CD4-positive, alpha-beta memory T cell (primary cell): Measurements from ENCODE around the gene TUBGCP2. TPM values are rescaled to one million over a fixed set of nuclear protein-coding genes. Genes with fewer than 3 reads are reported as not detected.
"Not testable (repeated sequence)": the region's sequence is repeated elsewhere in the genome, so short reads cannot be mapped to it uniquely, and the experiment has no call there.

Experiments
- CTCF ChIA-PET: fragments of 350-600 bp; sonication (Branson Sonifier 250); formaldehyde crosslinking; loops from one replicate; lab custom pipeline; 2021; ENCODE audit warnings: inconsistent platforms; ENCODE audit not compliant: partially characterized antibody; lab: Charles Lee
- POLR2A ChIA-PET: fragments of 350-600 bp; sonication (Branson Sonifier 250); formaldehyde crosslinking; loops from one replicate; lab custom pipeline; 2021; ENCODE audit not compliant: partially characterized antibody; lab: Charles Lee
- DNase-seq, 5 donors: peaks; one replicate each; pipeline versions ENCODE4 v3.0.0 to v3.0.0-alpha.2; 2020 to 2022; ENCODE audit warnings: mixed read lengths in 1 of 5
- H3K27ac ChIP-seq: one replicate; pipeline ENCODE4 v1.7.0; 2013; ENCODE audit warnings: low read depth, low read length
- H3K27me3 ChIP-seq: 2 replicates; pipeline ENCODE4 v1.7.0; 2013; ENCODE audit warnings: mild to moderate bottlenecking, low read length, moderate library complexity; ENCODE audit not compliant: insufficient read depth
- H3K36me3 ChIP-seq: 2 replicates; pipeline ENCODE4 v1.7.0; 2013; ENCODE audit warnings: mild to moderate bottlenecking, low read length, moderate library complexity; ENCODE audit not compliant: insufficient read depth
- H3K4me1 ChIP-seq: 2 replicates; pipeline ENCODE4 v1.7.0; 2013; ENCODE audit warnings: mild to moderate bottlenecking, low read length, moderate library complexity; ENCODE audit not compliant: insufficient read depth
- H3K4me3 ChIP-seq, 2 donors: one replicate each; pipeline ENCODE4 v1.7.0; 2013; ENCODE audit warnings: low read length in 2 of 2, mild to moderate bottlenecking in 1 of 2
- H3K9me3 ChIP-seq, 2 donors: one replicate each; pipeline ENCODE4 v1.7.0; 2013; ENCODE audit warnings: low read length in 2 of 2, control low read depth in 1 of 2; ENCODE audit not compliant: control insufficient read depth in 1 of 2
- H3K27ac Mint-ChIP-seq, 7 donors: one replicate each; pipeline ENCODE4 v1.8.0; 2020 to 2021; ENCODE audit warnings: mixed read lengths in 7 of 7, mild to moderate bottlenecking in 6 of 7, inconsistent platforms in 3 of 7, moderate library complexity in 3 of 7
- H3K27me3 Mint-ChIP-seq, 2 donors: one replicate each; pipeline ENCODE4 v1.8.0; 2020 to 2021; ENCODE audit warnings: mixed read lengths in 2 of 2
- H3K36me3 Mint-ChIP-seq, 2 donors: one replicate each; pipeline ENCODE4 v1.8.0; 2020 to 2021; ENCODE audit warnings: mixed read lengths in 2 of 2, inconsistent platforms in 1 of 2, mild to moderate bottlenecking in 1 of 2
- H3K4me1 Mint-ChIP-seq, 4 donors: one replicate each; pipeline ENCODE4 v1.8.0; 2020 to 2021; ENCODE audit warnings: mixed read lengths in 4 of 4, mild to moderate bottlenecking in 1 of 4
- H3K4me3 Mint-ChIP-seq, 8 donors: one replicate each; pipeline ENCODE4 v1.8.0; 2020 to 2021; ENCODE audit warnings: mixed read lengths in 8 of 8, mild to moderate bottlenecking in 7 of 8, moderate library complexity in 6 of 8, inconsistent platforms in 3 of 8
- H3K9me3 Mint-ChIP-seq, 8 donors: one replicate each; pipeline ENCODE4 v1.8.0; 2020 to 2021; ENCODE audit warnings: mixed read lengths in 8 of 8, mild to moderate bottlenecking in 5 of 8, inconsistent platforms in 3 of 8, moderate library complexity in 1 of 8
- intact Hi-C: fragments of 100-400 bp; cut with micrococcal nuclease; formaldehyde crosslinking; loops from one replicate; pipeline ENCODE4 v1.15.1; 2023
- polyA plus RNA-seq, 2 donors: library from polyadenylated mRNA; unstranded; fragments of 300-500 nt; fragmentation: Illumina TruSeq; gene quantifications; one replicate each; pipeline ENCODE4 v1.2.3, GENCODE V29; 2021
- total RNA-seq, 2 experiments: library from RNA; stranded (reverse); gene quantifications; one replicate each; pipeline ENCODE4 v1.2.3, GENCODE V29; 2021

Gene TUBGCP2
- total and polyA plus RNA-seq, 4 experiments from 2014 or later: 14.1 to 74.0 (median 53.7) TPM

GRCh38 chr10:133322064-133322709, 13.5 kb upstream of the TUBGCP2 start:
- H3K4me1 Mint-ChIP-seq: peaks cover 9 to 20% (median 13%) of the 10 kb centered on the region in 4 donors
- Histone ChIP-seq H3K4me1 (peaks cover 23% of the 10 kb centered on the region), H3K27me3 (peaks cover 13% of the 10 kb centered on the region)
- intact Hi-C loops, H3K36me3 Mint-ChIP-seq, DNase-seq, POLR2A ChIA-PET, H3K27ac ChIP-seq, H3K9me3 ChIP-seq, H3K4me3 Mint-ChIP-seq, H3K4me3 ChIP-seq, H3K9me3 Mint-ChIP-seq, H3K36me3 ChIP-seq, H3K27me3 Mint-ChIP-seq: not testable (repeated sequence)
- peak overlapping the region in 1 of 7 donors; percentile 23 for H3K27ac Mint-ChIP-seq
- CTCF ChIA-PET: interaction anchor here (1.4 to 2.2 kb wide), 3 partner anchors 8 to 15 kb away, joined by 5 to 9 read pairs (median 7); no protein-coding TSS in a partner anchor

GRCh38 chr10:133320852-133321422, 12.3 kb upstream of the TUBGCP2 start:
- intact Hi-C loops, H3K27ac Mint-ChIP-seq, H3K36me3 Mint-ChIP-seq, H3K27me3 ChIP-seq, H3K9me3 Mint-ChIP-seq, DNase-seq, H3K4me3 Mint-ChIP-seq, H3K9me3 ChIP-seq, H3K27ac ChIP-seq, H3K4me3 ChIP-seq, POLR2A ChIA-PET, H3K36me3 ChIP-seq, H3K27me3 Mint-ChIP-seq: not testable (repeated sequence)
- peaks cover 19% of the 10 kb centered on the region for H3K4me1 ChIP-seq
- H3K4me1 Mint-ChIP-seq: peaks cover 9 to 18% (median 11%) of the 10 kb centered on the region in 4 donors
- CTCF ChIA-PET: interaction anchor here (0.6 to 2.2 kb wide), 5 partner anchors 9 to 416 kb away, joined by 3 to 11 read pairs (median 7); no protein-coding TSS in a partner anchor

GRCh38 chr10:133318494-133319127, 9.9 kb upstream of the TUBGCP2 start:
- CTCF ChIA-PET: interaction anchor here (1.0 to 1.6 kb wide), 7 partner anchors 10 to 175 kb away, joined by 3 to 12 read pairs (median 5); no protein-coding TSS in a partner anchor
- intact Hi-C loops: loop anchor here (1.0 to 10.0 kb wide), 3 partner anchors 11 to 414 kb away; no protein-coding TSS in a partner anchor
- peak; percentile 58 to 70 (median 61) for DNase-seq

GRCh38 chr10:133316732-133317131, 8.1 kb upstream of the TUBGCP2 start:
- no peak for DNase-seq
- intact Hi-C loops: loop anchor here (10.0 kb wide), 1 partner anchor 412 kb away; no protein-coding TSS in a partner anchor
- H3K36me3 Mint-ChIP-seq: peaks cover 0 to 14% of the 10 kb centered on the region in 2 donors
- no peak overlapping the region for H3K27ac Mint-ChIP-seq
- no peaks in the 10 kb centered on the region for H3K9me3 Mint-ChIP-seq
- H3K4me3 ChIP-seq: no peak overlapping the region
- H3K27me3 Mint-ChIP-seq: peaks cover 0 to 6% of the 10 kb centered on the region in 2 donors
- no peak overlapping the region for H3K27ac ChIP-seq
- H3K4me1 Mint-ChIP-seq: peaks cover 6 to 14% (median 13%) of the 10 kb centered on the region in 4 donors
- POLR2A ChIA-PET: no interaction called here
- no peaks in the 10 kb centered on the region for H3K9me3 ChIP-seq
- H3K4me1 ChIP-seq: peaks cover 9% of the 10 kb centered on the region
- no peak overlapping the region for H3K4me3 Mint-ChIP-seq
- H3K36me3 ChIP-seq: no peaks in the 10 kb centered on the region
- no peaks in the 10 kb centered on the region for H3K27me3 ChIP-seq
- CTCF ChIA-PET: no interaction called here

More at GRCh38 chr10:133318494-133319127, 9.9 kb upstream of the TUBGCP2 start:
- Mint-ChIP-seq H3K36me3 (peaks cover 0 to 2% of the 10 kb centered on the region in 2 donors), H3K4me3 (peak overlapping the region; percentile 27 to 80 (median 70)), H3K27ac (peak overlapping the region in 2 of 7 donors; percentile 36 to 77), H3K9me3 (no peaks in the 10 kb centered on the region), H3K27me3 (peaks cover 0 to 6% of the 10 kb centered on the region in 2 donors), H3K4me1 (peaks cover 7 to 14% (median 13%) of the 10 kb centered on the region in 4 donors)
- H3K36me3 ChIP-seq: no peaks in the 10 kb centered on the region
- H3K27me3 ChIP-seq: no peaks in the 10 kb centered on the region
- POLR2A ChIA-PET: no interaction called here
- H3K4me3 ChIP-seq: peak overlapping the region in 1 of 2 donors; percentile 32
- H3K4me1 ChIP-seq: peaks cover 9% of the 10 kb centered on the region
- H3K9me3 ChIP-seq: no peaks in the 10 kb centered on the region
- no peak overlapping the region for H3K27ac ChIP-seq

- Histone ChIP-seq H3K4me1 (peaks cover 9% of the 10 kb centered on the region), H3K27ac (no peak overlapping the region), H3K36me3 (no peaks in the 10 kb centered on the region), H3K4me3 (no peak overlapping the region), H3K27me3 (no peaks in the 10 kb centered on the region), H3K9me3 (no peaks in the 10 kb centered on the region)
- intact Hi-C loops: loop anchor here (10.0 kb wide), 1 partner anchor 411 kb away; no protein-coding TSS in a partner anchor
- DNase-seq: no peak
- CTCF ChIA-PET: interaction anchor here (1.4 to 3.1 kb wide), 3 partner anchors 9 to 170 kb away, joined by 6 to 19 read pairs (median 7); no protein-coding TSS in a partner anchor
- Mint-ChIP-seq H3K4me3 (no peak overlapping the region), H3K27me3 (peaks cover 0 to 6% of the 10 kb centered on the region in 2 donors), H3K4me1 (peaks cover 6 to 14% (median 13%) of the 10 kb centered on the region in 4 donors), H3K9me3 (no peaks in the 10 kb centered on the region), H3K36me3 (peaks cover 4 to 17% of the 10 kb centered on the region in 2 donors), H3K27ac (peak overlapping the region in 1 of 7 donors; percentile 52)
- POLR2A ChIA-PET: interaction anchor here (1.6 kb wide), 1 partner anchor 8 kb away, joined by 6 read pairs; no protein-coding TSS in a partner anchor
Measured at GRCh38 chr10:133316266-133316665, 7.6 kb upstream of the TUBGCP2 start.

- H3K9me3 Mint-ChIP-seq: no peaks in the 10 kb centered on the region
- Histone ChIP-seq H3K36me3 (no peaks in the 10 kb centered on the region), H3K27ac (no peak overlapping the region), H3K4me3 (no peak overlapping the region), H3K4me1 (peaks cover 9% of the 10 kb centered on the region), H3K27me3 (no peaks in the 10 kb centered on the region), H3K9me3 (no peaks in the 10 kb centered on the region)
- H3K36me3 Mint-ChIP-seq: peaks cover 4 to 21% of the 10 kb centered on the region in 2 donors
- peaks cover 0 to 6% of the 10 kb centered on the region in 2 donors for H3K27me3 Mint-ChIP-seq
- intact Hi-C loops: loop anchor here (10.0 kb wide), 1 partner anchor 411 kb away; no protein-coding TSS in a partner anchor
- H3K4me3 Mint-ChIP-seq: no peak overlapping the region
- H3K27ac Mint-ChIP-seq: peak overlapping the region in 1 of 7 donors; percentile 52
- peaks cover 6 to 14% (median 13%) of the 10 kb centered on the region in 4 donors for H3K4me1 Mint-ChIP-seq
- no peak for DNase-seq
- POLR2A ChIA-PET: interaction anchor here (1.6 kb wide), 1 partner anchor 9 kb away, joined by 6 read pairs; no protein-coding TSS in a partner anchor
- CTCF ChIA-PET: interaction anchor here (0.7 to 3.1 kb wide), 4 partner anchors 8 to 292 kb away, joined by 3 to 19 read pairs (median 6); no protein-coding TSS in a partner anchor
Measured at GRCh38 chr10:133315847-133316246, 7.2 kb upstream of the TUBGCP2 start.
